NCI-H226 (cell line): ENCODE results near the gene RNU1-3.
"Not testable (repeated sequence)": the region's sequence is repeated elsewhere in the genome, so short reads cannot be mapped to it uniquely, and the experiment has no call there.

Source experiments
- DNase-seq: peaks from one replicate; pipeline ENCODE4 v3.0.0-alpha.2; 2015

Gene RNU1-3

GRCh38 chr1:16636551-16637195 lies 30.1 kb downstream of the RNU1-3 start:
- DNase-seq: not testable (repeated sequence)

- DNase-seq: not testable (repeated sequence)
These were observed 30.8 kb downstream of the RNU1-3 start for GRCh38 chr1:16635959-16636358.

GRCh38 chr1:16633540-16634282 lies 33.0 kb downstream of the RNU1-3 start:
- not testable (repeated sequence) for DNase-seq

- DNase-seq: not testable (repeated sequence)
These were observed 34.5 kb downstream of the RNU1-3 start for GRCh38 chr1:16632044-16632850.

- DNase-seq: no peak
These were observed 35.3 kb downstream of the RNU1-3 start for GRCh38 chr1:16631248-16632043.

- no peak for DNase-seq
These were observed 36.0 kb downstream of the RNU1-3 start for GRCh38 chr1:16630661-16631247.

GRCh38 chr1:16629916-16630530 lies 36.7 kb downstream of the RNU1-3 start:
- not testable (repeated sequence) for DNase-seq

- DNase-seq: no peak
These were observed 38.2 kb downstream of the RNU1-3 start for GRCh38 chr1:16628361-16629111.

- DNase-seq: not testable (repeated sequence)
These were observed 40.3 kb downstream of the RNU1-3 start for GRCh38 chr1:16626409-16626983.

- no peak for DNase-seq
These were observed 41.0 kb downstream of the RNU1-3 start for GRCh38 chr1:16625497-16626408.

GRCh38 chr1:16623812-16624719 lies 42.7 kb downstream of the RNU1-3 start:
- DNase-seq: peak; percentile 83

GRCh38 chr1:16623337-16623736 lies 43.4 kb downstream of the RNU1-3 start:
- DNase-seq: peak; percentile 72

GRCh38 chr1:16621681-16622315 lies 45.0 kb downstream of the RNU1-3 start:
- DNase-seq: not testable (repeated sequence)

- no peak for DNase-seq
These were observed 45.5 kb downstream of the RNU1-3 start for GRCh38 chr1:16621300-16621658.

- DNase-seq: not testable (repeated sequence)
These were observed 46.8 kb downstream of the RNU1-3 start for GRCh38 chr1:16619803-16620501.

GRCh38 chr1:16618719-16619118 lies 48.0 kb downstream of the RNU1-3 start:
- DNase-seq: no peak
